GM12891 (cell line): ENCODE results near the gene ADD2. TPM values are rescaled to one million over a fixed set of nuclear protein-coding genes. Genes with fewer than 3 reads are reported as not detected.

ENCODE experiments used
- DNase-seq: peaks from one replicate; pipeline ENCODE4 v3.0.0; 2011; ENCODE audit warnings: low spot score; ENCODE audit not compliant: insufficient read length
- FAIRE-seq: peaks from 2 replicates; lab custom pipeline; 2011; peaks lifted over from hg19 to GRCh38; lab: Jason Lieb, UNC
- PAX5 ChIP-seq: IDR thresholded peaks from 2 replicates; pipeline ENCODE4 v1.6.1; 2011; ENCODE audit warnings: low read length, moderate library complexity, mild to moderate bottlenecking; ENCODE audit not compliant: insufficient read depth, severe bottlenecking
- POLR2A ChIP-seq: IDR thresholded peaks from 2 replicates; pipeline ENCODE4 v1.6.1; 2011; ENCODE audit warnings: low read depth, low read length, control low read depth
- POLR2AphosphoS5 ChIP-seq: IDR thresholded peaks from 2 replicates; pipeline ENCODE4 v1.6.1; 2011; ENCODE audit warnings: low read depth, low read length, control low read depth
- POU2F2 ChIP-seq: IDR thresholded peaks from 2 replicates; pipeline ENCODE4 v1.6.1; 2011; ENCODE audit warnings: low read depth, mild to moderate bottlenecking, control low read depth, low read length, moderate library complexity
- SPI1 ChIP-seq: IDR thresholded peaks from 2 replicates; pipeline ENCODE4 v1.6.1; 2011; ENCODE audit warnings: low read depth, low read length, control low read depth
- TAF1 ChIP-seq: IDR thresholded peaks from 2 replicates; pipeline ENCODE4 v1.6.1; 2011; ENCODE audit warnings: low read depth, low read length, control low read depth
- polyA plus RNA-seq: library from polyadenylated mRNA; unstranded; fragments of >200 nt; gene quantifications from one replicate; pipeline ENCODE4 v1.2.1, GENCODE V29; 2012; ENCODE audit warnings: low read depth, missing spikeins, inconsistent platforms; ENCODE audit not compliant: missing spikeins

ADD2 gene, protein sequence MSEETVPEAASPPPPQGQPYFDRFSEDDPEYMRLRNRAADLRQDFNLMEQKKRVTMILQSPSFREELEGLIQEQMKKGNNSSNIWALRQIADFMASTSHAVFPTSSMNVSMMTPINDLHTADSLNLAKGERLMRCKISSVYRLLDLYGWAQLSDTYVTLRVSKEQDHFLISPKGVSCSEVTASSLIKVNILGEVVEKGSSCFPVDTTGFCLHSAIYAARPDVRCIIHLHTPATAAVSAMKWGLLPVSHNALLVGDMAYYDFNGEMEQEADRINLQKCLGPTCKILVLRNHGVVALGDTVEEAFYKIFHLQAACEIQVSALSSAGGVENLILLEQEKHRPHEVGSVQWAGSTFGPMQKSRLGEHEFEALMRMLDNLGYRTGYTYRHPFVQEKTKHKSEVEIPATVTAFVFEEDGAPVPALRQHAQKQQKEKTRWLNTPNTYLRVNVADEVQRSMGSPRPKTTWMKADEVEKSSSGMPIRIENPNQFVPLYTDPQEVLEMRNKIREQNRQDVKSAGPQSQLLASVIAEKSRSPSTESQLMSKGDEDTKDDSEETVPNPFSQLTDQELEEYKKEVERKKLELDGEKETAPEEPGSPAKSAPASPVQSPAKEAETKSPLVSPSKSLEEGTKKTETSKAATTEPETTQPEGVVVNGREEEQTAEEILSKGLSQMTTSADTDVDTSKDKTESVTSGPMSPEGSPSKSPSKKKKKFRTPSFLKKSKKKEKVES
- polyA plus RNA-seq = 0.03 TPM

DNA sequence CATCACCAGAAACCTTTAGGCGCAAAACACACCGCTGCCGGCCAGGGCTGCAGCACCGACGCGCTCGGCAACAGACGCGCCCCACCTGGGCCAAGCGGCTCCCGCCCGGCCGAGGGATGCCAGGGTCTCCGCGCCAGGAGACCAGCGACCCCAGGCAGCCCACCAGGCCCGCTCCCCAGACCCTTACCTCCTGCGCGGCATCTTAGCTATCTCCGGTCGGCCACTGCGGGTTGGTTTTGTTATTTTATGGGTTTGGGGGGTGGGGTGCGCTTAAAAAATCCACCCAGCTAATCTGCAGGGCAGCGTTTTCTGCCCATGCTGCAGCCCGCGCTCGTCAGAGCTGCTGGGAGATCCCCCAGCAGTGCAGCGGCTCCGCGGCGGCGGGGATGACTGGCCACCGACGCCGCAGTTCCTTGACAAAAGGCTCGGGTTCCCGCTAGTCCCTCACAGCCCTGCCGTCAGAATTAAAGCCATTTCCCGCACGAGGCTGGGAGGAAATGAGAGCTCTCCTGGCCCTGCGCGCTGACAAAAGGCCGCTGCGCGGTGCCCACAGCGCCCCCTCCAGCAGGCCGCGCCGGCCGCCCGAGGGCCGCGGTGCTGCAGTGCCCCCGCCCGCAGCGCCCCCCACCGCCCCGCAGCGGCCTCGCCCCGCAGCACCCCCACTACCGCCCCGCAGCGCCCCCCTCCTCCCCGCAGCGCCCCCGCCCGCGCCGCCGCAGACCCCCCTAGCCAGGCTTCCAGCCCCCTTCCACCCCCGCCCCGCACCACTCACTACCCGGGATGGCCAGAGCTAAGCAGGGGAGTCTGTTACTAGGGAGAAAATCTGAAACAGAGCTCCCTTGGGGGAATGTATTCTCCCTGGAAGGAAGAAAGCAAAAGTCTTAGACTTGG is at the start of gene ADD2:
ADD2 (minus strand) TSS at position 502 of the 891 bp plus-strand sequence. CDS start 61,792 bp downstream, outside the sequence.
- DNase-seq (no peak), FAIRE-seq (no peak)
- TF ChIP-seq POLR2A (no peak), POLR2AphosphoS5 (no peak), PAX5 (no peak), SPI1 (no peak), TAF1 (no peak), POU2F2 (no peak)

GRCh38 chr2:70817284-70817954 is 49.4 kb upstream of the ADD2 start:
- DNase-seq (no peak), FAIRE-seq (no peak)
- TF ChIP-seq PAX5 = no peak
- TF ChIP-seq SPI1 = no peak
- TF ChIP-seq POLR2AphosphoS5 = no peak
- TF ChIP-seq POU2F2 = no peak

DNA sequence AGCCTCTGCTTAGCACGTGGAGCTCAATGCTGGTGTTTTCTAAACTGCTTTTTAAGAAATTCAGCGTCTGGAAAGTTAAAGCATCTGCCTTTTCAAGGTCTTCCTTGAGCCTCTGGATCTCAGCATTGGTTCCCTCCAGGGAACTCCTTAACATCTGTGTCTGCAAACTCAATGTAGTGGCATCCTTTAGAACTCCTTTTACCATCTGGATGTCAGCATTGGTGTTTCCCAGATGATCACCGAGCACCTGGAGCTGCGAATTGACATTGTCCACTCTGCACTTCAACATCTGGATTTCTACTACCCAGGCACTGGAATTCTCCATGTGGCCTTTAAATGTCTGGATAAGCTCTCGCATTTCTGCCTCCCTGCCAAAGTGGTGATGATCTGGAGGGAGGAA is 48.7 kb upstream of the ADD2 start:
- FAIRE-seq = no peak

GRCh38 chr2:70808983-70809958 is 41.3 kb upstream of the ADD2 start:
- DNase-seq (no peak), FAIRE-seq (no peak)
- TF ChIP-seq SPI1 (no peak), POLR2AphosphoS5 (no peak), POU2F2 (no peak), POLR2A (no peak), PAX5 (no peak), TAF1 (no peak)

More for the DNA sequence above, 48.7 kb upstream of the ADD2 start:
- TF ChIP-seq PAX5 (no peak), POU2F2 (no peak), POLR2AphosphoS5 (no peak), POLR2A (no peak), SPI1 (no peak), TAF1 (no peak)
- no peak for DNase-seq

GRCh38 chr2:70807828-70808118 is 39.8 kb upstream of the ADD2 start:
- no peak for DNase-seq
- TF ChIP-seq PAX5 = no peak
- TF ChIP-seq SPI1 = no peak
- no peak for TF ChIP-seq TAF1
- no peak for TF ChIP-seq POLR2AphosphoS5
- no peak for TF ChIP-seq POLR2A
- TF ChIP-seq POU2F2 = no peak
- no peak for FAIRE-seq

DNA sequence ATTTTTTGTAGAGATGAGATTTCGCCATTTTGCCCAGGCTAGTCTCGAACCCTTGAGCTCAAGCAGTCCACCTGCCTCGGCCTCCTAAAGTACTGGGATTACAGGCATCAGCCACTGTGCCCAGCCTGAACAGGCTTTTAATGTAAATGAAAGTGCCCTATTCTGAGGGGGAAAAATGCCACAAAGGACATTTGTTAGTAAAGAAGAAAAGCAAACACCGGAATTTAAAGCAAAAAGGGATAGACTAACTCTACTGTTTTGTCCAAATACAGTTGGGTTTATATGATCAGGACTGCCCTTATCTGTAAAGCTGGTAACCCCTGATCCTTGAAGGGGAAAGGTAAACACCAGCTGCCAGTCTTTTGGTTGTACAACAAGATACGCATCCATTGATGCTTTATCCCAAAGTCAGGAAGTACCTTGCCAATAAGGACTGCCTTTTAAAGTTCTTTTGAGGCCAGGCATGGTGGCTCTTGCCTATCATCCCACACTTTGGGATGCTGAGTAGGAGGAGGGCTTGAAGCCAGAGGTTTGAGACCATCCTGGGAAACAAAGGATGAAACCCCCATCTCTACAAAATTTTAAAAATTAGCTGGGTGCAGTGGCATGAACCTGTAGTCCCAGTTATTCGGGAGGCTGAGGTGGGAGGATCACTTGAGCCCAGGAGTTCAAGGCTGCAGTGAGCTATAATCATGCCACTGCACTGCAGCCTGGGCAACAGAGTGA is 39.3 kb upstream of the ADD2 start:
- no peak for TF ChIP-seq SPI1
- no peak for TF ChIP-seq TAF1
- TF ChIP-seq POU2F2 = no peak
- no peak for TF ChIP-seq POLR2AphosphoS5
- no peak for TF ChIP-seq POLR2A
- TF ChIP-seq PAX5 = no peak
- FAIRE-seq (no peak), DNase-seq (no peak)

DNA sequence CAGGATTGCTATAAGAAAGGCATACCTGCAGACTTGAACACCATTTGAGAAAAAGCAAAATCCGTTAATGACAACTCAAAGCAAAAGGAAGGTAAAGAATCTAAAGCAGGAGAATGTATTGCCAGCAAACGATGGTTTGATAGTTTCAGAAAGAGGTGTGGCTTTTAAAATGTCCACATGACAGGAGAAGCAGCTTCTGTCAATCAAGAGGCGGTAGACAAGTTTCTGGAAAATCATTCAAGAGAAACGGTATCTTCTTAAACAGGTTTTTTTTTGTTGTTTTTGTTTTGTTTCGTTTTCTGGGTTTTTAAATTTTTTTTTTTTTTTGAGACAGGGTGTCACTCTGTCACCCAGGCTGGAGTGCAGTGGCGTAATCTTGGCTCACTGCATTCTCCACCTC is 38.6 kb upstream of the ADD2 start:
- FAIRE-seq (no peak), DNase-seq (no peak)
- TF ChIP-seq POU2F2 = no peak
- TF ChIP-seq POLR2AphosphoS5 = no peak
- no peak for TF ChIP-seq SPI1
- no peak for TF ChIP-seq TAF1
- TF ChIP-seq PAX5 = no peak
- no peak for TF ChIP-seq POLR2A
